ENCODE results near the gene TCF4. TPM values are rescaled to one million over a fixed set of nuclear protein-coding genes. Genes with fewer than 3 reads are reported as not detected.

Gene TCF4
- total RNA-seq, 2 donors from 2014 or later, result 0.79 to 1.3 TPM

GRCh38 chr18:55185391-55185790 lies 402.6 kb downstream of the TCF4 start:
- ATAC-seq (replicated peaks), result no peak
- Mint-ChIP-seq H3K9me3 (peaks cover 9% of the 10 kb centered on the region), H3K27me3 (peaks cover 4% of the 10 kb centered on the region), H3K4me1 (no peaks in the 10 kb centered on the region), H3K27ac (no peak overlapping the region), H3K4me3 (no peak overlapping the region), H3K36me3 (ENCODE audit: low read depth) (no peaks in the 10 kb centered on the region)

- no peak for ATAC-seq (replicated peaks)
- H3K4me3 Mint-ChIP-seq, result no peak overlapping the region
- no peaks in the 10 kb centered on the region for H3K36me3 Mint-ChIP-seq (ENCODE audit: low read depth)
- no peak overlapping the region for H3K27ac Mint-ChIP-seq
- peaks cover 8% of the 10 kb centered on the region for H3K9me3 Mint-ChIP-seq
- no peaks in the 10 kb centered on the region for H3K4me1 Mint-ChIP-seq
- no peaks in the 10 kb centered on the region for H3K27me3 Mint-ChIP-seq
Observed at GRCh38 chr18:55179835-55180234, 408.2 kb downstream of the TCF4 start.

GRCh38 chr18:55179425-55179824 lies 408.6 kb downstream of the TCF4 start:
- Mint-ChIP-seq H3K36me3 (ENCODE audit: low read depth) (no peaks in the 10 kb centered on the region), H3K4me3 (no peak overlapping the region)
- no peak for ATAC-seq (replicated peaks)

GRCh38 chr18:55173291-55173690 lies 414.7 kb downstream of the TCF4 start:
- H3K4me1 Mint-ChIP-seq, result no peaks in the 10 kb centered on the region
- H3K4me3 Mint-ChIP-seq, result no peak overlapping the region
- H3K9me3 Mint-ChIP-seq, result peaks cover 13% of the 10 kb centered on the region
- H3K27me3 Mint-ChIP-seq, result no peaks in the 10 kb centered on the region
- H3K36me3 Mint-ChIP-seq (ENCODE audit: low read depth), result no peaks in the 10 kb centered on the region
- ATAC-seq (replicated peaks), result no peak
- no peak overlapping the region for H3K27ac Mint-ChIP-seq

More at GRCh38 chr18:55179425-55179824, 408.6 kb downstream of the TCF4 start:
- peaks cover 8% of the 10 kb centered on the region for H3K9me3 Mint-ChIP-seq
- H3K27me3 Mint-ChIP-seq, result no peaks in the 10 kb centered on the region
- no peaks in the 10 kb centered on the region for H3K4me1 Mint-ChIP-seq
- H3K27ac Mint-ChIP-seq, result no peak overlapping the region

Measured in activated T-helper 17 cell treated with anti-CD3 and anti-CD28 coated beads, Interleukin-2, amount 50 U/mL, for 72 hours (primary cell).